ENCODE results near the gene CHAC1.

The CHAC1 gene

GRCh38 chr15:40990789-40991188, 37.5 kb downstream of the CHAC1 start:
- DNase-seq = no peak

GRCh38 chr15:40991355-40991754, 38.1 kb downstream of the CHAC1 start:
- DNase-seq = no peak

- DNase-seq = no peak
Observed at GRCh38 chr15:40992241-40992741, 39.0 kb downstream of the CHAC1 start.

- DNase-seq = no peak
Observed at GRCh38 chr15:40992825-40993224, 39.6 kb downstream of the CHAC1 start.

GRCh38 chr15:40995656-40996055, 42.4 kb downstream of the CHAC1 start:
- no peak for DNase-seq

GRCh38 chr15:40999190-40999589, 45.9 kb downstream of the CHAC1 start:
- DNase-seq = no peak

- no peak for DNase-seq
Observed at GRCh38 chr15:41001524-41002214, 48.4 kb downstream of the CHAC1 start.

GRCh38 chr15:41004490-41004889, 51.2 kb downstream of the CHAC1 start:
- DNase-seq = no peak

Data from effector CD4-positive, alpha-beta T cell (primary cell).